Medulla oblongata (tissue), 1 donor: Measurements from ENCODE around the gene LMAN1.

Source experiments
- DNase-seq: peaks from one replicate; pipeline ENCODE4 v3.0.0-alpha.2; 2015; ENCODE audit errors: extremely low spot score

Gene LMAN1, protein sequence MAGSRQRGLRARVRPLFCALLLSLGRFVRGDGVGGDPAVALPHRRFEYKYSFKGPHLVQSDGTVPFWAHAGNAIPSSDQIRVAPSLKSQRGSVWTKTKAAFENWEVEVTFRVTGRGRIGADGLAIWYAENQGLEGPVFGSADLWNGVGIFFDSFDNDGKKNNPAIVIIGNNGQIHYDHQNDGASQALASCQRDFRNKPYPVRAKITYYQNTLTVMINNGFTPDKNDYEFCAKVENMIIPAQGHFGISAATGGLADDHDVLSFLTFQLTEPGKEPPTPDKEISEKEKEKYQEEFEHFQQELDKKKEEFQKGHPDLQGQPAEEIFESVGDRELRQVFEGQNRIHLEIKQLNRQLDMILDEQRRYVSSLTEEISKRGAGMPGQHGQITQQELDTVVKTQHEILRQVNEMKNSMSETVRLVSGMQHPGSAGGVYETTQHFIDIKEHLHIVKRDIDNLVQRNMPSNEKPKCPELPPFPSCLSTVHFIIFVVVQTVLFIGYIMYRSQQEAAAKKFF

GRCh38 chr18:59358712-59359575 lies at the start of gene LMAN1:
TSS of gene LMAN1 (minus strand) at chr18:59359265. CDS start at chr18:59359244, 21 bp downstream.
- peak; percentile 98 for DNase-seq

DNA sequence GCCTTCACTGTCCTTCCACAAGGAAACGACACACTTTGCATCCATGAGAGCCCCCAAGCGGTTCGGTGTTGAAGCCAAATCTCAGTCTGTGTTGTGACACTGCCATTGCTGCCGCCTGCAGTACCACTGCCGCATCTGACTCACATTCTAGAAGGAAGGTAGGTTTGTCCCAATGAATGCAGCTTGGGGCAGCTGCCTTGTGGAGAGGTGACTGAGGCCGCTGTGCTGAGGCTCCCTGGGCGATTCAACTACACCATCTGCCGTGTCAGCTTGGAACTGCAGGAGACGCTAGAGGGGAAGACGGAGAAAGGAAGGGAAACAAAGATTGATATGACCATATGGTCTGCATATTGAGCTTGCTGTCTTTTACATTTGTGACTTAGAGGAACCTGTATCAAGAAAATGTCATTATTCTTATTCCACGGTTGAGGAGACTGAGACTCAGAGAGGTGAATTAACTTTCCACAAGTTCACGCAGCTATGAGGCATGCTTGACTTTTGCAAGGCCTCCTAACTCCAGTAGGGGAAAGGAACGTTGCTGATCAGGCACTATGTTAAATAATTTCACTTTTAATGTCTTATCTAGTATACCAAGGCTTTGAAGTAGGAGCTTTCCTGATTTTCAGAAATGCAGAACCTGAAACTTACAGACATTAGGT lies 43.5 kb upstream of the LMAN1 start:
- DNase-seq, result peak; percentile 80

DNA sequence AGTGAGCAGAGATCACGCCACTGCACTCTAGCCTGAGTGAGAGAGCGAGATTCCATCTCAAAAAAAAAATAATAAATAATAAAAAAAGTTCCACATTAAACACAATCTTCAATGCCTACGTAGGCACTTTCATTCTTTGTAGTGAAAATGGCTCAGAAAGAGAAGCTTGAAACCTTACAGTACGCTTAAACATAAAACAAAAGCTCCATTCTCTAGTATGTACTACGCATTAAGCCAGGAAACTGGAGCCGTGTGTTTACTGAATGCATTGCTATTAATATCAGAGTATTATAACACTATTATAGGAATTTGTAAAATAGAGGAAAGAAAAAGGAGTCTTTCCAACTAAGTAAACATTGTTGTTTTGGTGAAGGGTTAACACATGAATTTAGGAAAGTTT lies 41.3 kb upstream of the LMAN1 start:
- DNase-seq, result no peak

DNA sequence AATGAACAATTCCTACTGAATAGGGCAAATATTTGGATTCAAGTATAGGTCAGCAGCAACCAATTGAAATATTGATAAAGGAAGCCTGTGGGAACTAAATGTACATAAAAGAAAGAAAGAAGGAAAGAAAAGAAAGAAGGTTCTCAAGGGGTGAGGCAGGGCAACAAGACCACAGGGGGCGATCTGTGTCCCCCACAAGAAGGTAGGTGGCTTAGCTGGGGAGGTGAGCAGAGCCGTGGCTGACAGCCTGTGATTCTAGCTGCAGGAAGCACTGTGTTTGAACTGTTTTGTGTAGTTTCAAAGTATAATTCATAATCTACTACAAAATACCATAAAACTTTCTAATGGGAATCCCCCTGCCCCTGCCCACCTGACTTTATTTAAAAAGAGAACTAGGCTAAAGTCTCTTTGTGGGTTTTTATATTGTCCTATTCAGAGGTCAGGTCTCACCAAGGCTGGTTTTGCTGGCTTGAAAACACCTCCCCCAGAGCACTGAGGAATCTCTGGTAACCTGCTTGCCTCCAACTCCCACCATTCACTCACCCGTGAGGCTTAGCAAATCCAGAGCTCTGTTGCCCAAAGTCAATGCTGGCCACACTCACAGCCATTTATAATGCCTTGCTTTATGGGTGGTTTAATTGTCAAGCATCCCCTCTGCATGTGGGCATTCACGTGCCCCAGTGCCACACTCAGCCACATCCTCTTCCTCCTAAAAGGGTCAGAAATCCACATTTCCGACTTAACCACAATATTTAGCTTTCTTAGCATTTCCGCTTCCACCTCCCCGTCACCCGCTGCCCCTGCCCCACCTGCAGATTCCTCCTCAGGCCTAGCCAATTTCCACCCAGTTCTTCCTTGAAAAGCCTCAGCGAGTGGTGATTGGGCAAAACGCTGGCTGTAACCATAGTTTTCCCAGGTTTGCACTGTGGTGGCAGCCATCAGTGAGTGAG lies 36.4 kb upstream of the LMAN1 start:
- DNase-seq, result no peak

DNA sequence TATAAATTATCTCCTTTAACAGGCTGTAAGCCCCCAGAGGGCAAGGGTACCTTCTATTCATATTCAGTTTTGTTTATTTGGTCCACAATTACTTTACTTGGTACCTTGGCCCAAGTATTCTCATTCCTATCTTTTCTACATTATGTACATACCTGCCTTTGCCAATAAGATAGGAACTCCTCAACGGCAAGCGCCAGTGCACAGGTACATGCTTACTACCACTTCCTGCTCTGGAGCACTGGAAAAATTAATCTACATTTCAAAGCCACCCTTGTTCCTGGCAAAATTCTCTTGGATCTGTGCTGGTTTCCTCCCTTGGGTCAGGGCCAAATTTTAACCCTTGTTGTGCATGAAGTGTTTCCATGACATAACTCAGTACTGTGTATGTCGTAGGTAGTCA lies 34.3 kb upstream of the LMAN1 start:
- no peak for DNase-seq

DNA sequence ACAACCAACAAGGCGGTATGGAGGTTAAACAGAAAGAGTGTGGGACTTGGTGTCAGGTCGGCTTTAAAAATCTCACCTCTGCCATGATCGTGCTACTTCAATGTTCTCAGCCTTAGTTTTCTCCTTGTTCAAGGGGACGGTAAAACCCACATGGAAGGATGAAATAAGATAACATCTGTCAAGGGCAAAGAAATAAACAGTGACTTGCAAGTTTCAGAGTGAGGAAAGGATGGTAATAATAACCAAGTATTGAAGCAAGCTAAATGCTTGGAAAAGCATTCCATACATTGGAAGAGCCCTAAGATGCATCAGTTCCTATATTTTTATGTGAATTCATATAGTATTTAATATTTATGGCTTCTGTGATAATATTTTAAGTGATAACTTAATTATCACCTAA lies 29.8 kb upstream of the LMAN1 start:
- no peak for DNase-seq

- no peak for DNase-seq
Observed at GRCh38 chr18:59387687-59388565, 28.9 kb upstream of the LMAN1 start.

DNA sequence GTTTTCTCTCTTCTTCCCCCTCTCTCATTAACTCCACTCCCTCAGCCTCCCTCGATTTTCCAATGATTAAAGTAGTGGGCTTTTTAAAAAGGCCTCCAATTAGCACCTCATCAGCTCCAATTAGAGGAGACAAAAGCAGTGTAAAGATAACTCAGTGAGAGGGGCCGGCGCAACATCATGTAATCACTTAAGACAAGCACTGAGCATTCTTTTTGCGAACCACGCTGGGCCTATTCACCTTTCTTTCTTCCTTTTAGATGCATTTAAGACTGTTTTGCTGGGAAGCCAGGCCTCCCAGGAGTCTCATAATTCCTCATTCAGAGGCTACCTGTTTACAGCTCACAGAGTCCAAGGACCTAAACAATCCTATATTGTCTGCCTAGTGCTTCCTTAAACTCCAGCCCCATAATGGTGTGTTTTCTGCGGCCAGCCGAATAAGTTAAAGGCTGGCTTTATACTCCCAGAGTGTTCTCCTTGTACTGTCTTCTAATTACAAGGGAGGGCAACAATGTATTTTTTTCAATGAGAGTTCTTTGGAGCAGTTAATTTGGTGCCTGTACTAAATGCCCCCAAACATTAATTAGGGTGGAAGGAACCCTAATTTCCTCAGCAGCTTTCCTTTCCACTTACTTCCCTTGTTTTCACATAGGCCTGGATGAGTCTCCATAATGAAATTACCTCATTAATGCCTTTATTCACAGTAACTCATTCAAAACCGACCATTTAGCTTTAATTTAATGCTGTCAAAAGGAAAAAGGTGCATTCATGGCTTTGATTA lies 28.0 kb upstream of the LMAN1 start:
- DNase-seq, result no peak

DNA sequence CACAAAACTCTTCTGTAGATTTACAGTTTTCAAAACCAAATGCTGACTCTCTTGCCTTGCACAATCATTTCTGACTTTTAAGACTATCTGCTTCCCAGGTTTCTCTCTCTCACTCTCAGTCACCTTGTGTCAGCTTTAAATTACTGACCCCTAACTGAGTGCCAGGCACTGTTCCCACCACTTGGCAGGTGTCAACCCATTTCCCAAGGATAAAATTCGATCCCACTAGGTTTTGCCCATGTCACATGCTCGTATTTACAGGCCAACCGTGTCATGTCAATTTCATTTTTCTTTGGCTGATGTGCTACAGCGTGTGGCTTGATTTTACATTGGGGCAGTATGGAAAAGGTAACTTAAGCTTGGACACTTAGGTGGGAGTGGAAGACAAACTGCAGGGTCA lies 26.1 kb upstream of the LMAN1 start:
- no peak for DNase-seq

DNA sequence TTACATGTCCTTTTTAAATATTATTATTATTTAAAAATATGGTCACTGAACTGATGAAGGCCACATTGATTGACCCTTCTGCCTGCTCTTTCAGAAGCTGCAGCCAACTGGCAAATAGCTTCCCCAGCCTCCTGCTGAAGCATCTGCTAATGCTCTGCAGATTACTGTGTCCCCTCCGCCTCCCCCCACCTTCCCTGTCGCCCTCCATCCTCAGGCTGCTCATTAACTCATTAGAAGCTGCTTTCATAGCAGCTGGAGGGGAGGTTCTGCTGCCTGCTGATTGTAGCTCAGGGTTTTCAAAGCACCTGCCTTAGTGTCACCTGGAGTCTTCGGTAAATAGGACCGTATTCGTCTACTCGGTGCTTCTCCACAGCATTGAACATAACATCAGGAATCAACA lies 24.8 kb upstream of the LMAN1 start:
- no peak for DNase-seq

GRCh38 chr18:59382383-59382782 lies 23.3 kb upstream of the LMAN1 start:
- DNase-seq, result no peak

- no peak for DNase-seq
Observed at GRCh38 chr18:59381949-59382348, 22.9 kb upstream of the LMAN1 start.

DNA sequence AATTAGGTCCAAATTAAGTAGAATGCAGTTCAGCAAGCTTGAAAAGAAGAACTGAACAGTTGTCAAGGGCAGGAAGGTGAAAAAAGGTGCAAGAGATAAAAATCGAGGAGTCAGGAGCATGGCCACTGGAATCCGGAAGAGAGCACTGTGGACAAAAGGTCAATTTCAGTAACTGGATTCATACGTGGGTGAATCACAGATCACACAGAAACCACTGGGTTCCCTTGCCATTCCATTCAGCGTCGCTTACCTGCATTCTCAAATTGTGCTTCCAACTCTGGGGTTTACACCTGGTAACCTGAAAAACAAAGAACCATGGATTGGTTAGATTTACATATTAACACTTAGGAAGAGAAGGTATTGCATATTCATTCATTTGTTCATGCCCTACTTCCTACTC lies 21.6 kb upstream of the LMAN1 start:
- DNase-seq, result no peak

GRCh38 chr18:59379772-59380522 lies 20.9 kb upstream of the LMAN1 start:
- no peak for DNase-seq

- no peak for DNase-seq
Observed at GRCh38 chr18:59377613-59378337, 18.7 kb upstream of the LMAN1 start.

DNA sequence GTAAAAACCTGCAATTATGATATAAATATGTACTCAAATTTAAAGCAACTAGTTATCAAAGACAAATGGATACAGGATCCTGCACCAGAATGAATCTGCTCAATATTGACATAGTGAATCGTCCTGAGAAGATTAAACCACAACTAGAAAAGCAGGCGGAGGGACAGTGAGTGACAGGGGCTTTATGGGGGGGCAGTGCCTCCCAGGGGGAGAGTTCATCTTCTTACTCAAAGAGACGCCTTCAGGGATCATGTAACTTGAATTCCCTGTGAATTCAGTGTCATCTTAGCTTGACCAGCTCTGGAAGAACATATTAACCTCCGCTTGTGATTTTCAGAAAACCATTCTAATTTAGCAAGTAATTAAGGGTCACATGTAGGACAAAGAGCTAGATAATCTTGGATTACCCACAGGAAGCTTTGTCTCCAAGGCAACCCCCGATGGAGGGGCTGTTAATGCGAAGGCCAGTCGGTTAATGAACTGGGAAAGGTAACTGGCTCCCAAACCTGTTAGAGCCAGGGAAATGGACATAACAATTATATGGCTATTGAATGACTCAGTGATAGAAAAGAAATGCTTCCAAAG lies 17.4 kb upstream of the LMAN1 start:
- DNase-seq, result no peak

DNA sequence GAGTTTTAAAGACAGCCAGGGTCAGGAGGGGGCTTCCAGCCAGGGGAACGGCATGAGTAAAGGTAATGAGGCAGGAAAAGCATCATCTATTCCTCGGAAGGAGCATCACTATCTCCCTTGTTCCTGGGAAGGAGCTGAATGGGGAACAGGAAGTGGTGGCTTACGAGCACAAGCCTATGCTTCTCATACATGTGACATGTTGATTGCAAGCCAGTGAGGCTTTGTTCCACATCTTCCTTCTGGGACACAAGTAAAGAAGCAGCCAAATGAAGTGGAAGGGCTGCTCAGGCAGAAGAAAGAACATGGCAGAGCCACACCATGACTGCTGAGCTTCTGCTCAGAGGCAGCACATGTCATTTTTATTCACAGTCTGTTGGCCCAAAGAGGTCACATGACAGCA lies 15.1 kb upstream of the LMAN1 start:
- no peak for DNase-seq
